HG03280 (cell line): ENCODE results near the gene SUCLA2.
"Not testable (repeated sequence)": the region's sequence is repeated elsewhere in the genome, so short reads cannot be mapped to it uniquely, and the experiment has no call there.

Experiments
- ATAC-seq: cut with Tn5 transposase; IDR thresholded peaks from one replicate; pipeline ENCODE4 v1.9.1; 2021; ENCODE audit warnings: mild to moderate bottlenecking, moderate library complexity; ENCODE audit not compliant: unreplicated experiment

Gene SUCLA2

DNA sequence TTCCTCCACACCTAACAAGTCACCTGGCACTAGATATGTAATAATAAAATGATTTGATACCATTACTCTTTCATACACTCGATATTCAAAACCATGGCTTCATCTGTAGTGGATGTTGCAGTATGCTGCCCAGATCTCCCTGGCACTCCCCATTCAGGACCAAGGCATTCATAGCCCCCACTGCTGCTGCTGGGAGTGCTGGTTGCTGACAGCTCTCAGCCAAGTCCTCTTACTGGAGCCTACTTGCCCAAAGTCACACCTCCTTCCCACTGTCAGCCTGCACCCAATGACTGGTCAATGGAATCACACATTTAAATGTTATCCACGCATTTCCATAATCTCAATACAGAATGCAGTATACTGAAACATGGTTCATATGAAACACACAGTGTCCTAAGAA, 3.7 kb downstream of the SUCLA2 start:
- no peak for ATAC-seq

DNA sequence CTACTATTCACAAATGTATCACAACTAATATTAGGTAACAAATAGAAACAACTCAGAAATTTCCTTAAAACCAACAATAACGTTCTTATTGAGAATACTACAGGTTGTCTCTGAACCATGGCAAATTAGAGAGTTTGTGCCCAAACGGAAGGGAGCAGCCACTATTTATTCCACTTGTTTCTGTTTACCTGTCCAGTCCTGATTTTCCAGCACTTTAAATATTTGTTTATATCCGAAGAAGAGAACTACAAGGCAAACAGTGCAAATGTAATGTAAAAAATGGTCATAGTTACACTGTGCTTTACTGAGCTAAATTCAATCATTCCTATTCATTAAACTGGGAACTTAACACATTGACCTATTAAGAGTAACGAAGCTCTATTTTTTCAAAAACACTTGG, 9.2 kb downstream of the SUCLA2 start:
- ATAC-seq: no peak

DNA sequence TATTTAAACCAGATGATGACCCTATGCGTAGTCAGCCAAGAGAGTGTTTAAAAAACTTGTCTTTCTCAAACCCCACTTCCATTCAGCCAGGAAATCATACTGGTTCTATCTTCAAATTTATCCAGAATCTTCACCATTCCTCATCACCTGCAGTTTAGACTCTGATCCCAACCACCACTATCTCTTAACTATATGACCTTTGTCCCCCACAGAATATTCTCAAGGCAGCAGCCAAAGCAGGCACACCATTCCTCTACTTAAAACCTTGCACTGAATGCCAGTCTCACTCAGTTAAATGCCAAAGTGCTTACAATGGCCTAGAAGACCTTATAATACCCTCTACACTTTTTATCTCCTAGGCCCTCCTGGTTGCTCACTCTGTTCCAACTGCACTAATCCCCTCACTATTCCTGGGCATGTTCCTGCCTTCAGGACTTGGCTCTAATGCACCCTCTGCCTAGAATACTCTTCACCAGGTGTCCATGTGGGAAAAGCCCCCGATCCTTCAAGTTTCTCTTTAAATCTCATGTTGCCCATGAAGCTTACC, 10.1 kb downstream of the SUCLA2 start:
- ATAC-seq: no peak

DNA sequence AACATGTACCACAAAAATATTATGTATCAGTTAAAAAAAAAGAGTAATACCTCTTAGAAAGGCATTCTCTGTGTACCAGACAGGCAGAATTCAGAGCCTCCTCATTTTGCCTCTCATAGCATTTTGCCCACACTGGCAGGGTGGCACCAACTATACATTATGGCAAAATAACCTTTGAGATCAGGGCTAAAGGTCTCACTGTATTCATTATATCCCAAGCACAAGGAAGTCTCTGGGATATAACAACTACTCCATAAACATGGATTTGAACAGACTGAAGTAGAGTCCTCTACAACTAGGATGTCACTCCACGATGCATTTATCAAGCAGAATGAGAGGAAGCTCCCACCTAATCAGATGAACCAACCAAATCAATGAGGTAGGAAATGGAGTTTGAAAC, 10.6 kb downstream of the SUCLA2 start:
- ATAC-seq: no peak

DNA sequence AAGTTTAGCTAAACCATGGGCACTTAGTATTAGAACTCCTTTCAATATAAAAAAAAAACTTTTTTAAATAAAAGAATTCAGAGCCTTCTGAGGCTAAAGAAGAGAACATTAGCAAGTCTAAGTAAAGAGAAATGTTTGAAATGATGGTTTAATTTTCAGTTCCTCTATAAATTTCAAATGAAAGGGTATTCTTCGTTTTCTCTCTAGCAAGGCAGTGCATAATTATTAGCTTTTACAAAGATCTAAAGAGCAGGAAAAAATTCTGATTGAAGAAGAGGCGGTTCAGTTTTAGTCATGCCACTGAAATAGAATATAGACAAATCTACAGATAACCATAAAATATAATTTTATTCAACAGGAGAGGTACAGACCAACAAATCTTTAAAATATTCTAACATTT, 18.0 kb downstream of the SUCLA2 start:
- ATAC-seq: no peak

DNA sequence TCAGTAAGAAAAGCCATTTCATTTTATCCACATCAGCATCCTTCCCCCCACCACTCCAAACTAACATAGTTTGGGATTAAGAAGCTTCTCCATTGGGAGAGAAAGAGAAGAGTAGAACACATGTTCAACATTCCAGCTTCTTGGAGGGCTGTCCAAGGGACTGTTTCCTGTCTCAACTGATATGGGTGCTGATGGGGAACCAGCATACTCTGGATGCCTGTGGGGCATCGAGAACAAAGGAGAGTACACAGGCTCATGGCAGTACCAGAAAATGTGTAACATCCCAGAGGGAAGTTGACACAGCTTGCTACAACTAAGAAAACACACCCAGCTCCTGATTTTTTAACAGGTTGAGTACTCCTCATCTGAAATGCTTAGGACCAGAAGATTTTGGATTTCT, 24.7 kb downstream of the SUCLA2 start:
- ATAC-seq: no peak

DNA sequence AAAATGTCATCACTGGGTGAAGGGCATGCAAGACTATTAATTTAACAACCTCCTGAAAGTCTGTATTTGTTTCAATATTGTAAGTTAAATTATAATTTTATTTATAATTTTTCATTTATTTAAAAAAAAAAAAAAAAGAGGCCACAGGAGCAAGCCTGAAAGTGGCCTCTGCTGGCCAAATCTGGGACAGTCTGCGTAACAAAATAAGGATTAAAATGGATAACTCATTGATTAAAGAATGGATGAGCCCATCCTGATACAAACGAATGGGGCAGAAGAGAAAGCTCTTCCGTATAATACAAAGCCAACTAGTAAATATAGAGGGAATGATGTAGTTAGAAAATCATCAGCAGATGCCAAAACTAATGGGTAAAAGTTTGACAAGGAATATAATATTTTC, 36.2 kb downstream of the SUCLA2 start:
- no peak for ATAC-seq

DNA sequence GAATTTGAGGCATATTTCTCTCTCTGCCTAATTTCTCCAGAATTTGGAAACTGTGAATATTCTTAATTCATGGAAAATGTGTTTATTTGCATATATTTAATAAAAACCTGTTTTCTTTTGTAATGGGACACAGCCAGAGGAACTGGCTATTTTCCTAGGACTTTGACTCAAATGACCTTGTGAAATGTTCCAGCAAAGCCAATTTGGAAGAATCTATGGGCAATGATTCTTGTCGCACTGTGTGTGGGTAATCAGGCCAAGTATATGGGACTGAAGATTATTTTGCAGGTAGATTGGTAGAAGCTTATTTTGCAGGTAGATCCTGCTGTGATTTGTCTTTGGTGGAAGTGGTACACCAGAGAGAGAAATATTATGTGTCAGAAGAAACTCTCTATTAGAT, 38.8 kb downstream of the SUCLA2 start:
- ATAC-seq: no peak

DNA sequence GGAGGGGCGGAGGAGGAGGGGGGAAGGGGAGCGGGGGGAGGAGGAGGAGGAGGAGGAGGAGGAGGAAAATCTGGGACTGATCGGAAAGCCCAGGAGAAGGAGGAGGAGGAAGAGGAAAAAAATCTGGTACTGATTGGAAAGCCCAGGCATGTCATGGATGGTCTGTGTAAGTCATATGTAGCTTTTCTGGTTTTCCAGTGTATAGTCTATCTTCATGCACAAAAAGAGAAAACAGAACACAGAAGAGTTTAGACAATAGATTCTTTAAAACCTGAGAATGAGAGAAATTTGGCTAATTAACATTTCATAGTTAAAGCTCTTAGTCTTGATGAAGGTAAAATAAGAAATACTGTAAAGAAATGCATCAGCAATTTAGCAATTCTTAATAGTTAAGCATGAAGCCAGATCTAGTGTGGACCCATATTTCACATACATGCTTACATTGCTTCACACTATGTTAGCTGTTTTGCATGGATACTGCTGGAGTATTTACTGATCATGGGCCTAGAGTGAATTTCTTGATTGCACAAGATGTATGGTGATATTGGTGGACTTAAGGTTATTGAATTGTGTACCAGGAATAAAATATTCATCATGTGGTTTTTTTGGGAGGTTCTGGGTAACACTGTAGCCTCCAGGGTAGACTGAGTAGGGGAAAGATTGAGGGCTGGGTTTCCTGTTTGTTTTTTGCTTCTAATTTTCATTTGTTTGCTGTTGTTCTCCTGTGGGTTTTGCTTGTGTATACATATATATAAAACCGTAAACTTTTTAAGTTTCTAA, 41.4 kb downstream of the SUCLA2 start:
- ATAC-seq: no peak

DNA sequence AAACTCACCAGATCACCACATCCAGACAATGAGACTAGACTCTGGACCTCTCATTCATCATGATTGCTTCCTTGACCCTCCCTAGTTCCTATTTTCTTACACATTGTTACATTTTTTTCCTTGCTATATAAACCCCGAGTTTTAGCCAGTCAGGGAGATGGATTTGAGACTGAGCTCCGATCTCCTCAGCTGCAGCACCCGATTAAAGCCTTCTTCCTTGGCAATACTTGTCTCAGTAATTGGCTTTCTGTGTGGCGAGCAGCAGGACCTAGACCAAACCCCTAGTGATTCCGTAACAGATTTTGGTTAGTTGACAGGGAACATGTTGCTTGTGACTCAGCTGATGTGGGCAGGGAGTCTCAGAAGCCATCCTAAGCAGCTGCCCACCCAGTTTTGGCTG, 44.0 kb downstream of the SUCLA2 start:
- ATAC-seq: no peak

DNA sequence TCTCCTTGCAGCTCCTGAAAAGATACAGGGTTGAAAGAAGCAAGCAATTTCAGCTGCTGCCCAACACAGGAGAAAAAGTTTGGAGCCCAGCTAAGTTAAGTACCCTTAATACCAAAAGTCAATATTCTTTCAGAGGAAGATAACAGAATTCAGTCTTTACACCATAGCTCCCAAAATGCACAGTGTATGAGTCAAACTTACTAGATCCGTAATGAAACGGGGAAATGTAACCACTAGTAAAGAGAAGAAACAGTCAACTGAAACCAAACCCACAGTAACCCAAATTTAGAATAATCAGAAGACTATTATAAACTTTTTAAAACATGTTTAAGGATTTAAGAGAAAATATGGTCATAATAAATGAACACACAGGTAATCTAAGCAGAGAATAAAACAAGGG, 45.2 kb downstream of the SUCLA2 start:
- ATAC-seq: no peak

DNA sequence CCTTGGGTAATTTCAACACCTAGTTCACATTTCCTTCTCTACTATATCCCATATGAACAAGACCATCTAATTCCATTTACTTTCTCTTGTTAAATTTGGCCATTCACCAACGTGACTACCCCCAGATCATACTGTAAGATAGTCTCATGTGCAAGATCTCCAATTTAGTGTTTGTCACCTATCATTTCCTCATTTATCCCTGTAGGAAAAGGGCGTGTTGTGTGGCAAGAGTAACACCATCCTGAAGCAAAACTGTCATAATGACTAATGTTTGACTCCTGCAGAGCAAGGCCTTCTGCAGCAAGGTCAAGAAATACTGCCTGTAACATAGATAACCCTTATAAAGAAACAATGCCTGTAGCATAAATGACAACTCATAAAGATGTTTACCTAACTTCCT, 51.3 kb downstream of the SUCLA2 start:
- ATAC-seq: no peak

DNA sequence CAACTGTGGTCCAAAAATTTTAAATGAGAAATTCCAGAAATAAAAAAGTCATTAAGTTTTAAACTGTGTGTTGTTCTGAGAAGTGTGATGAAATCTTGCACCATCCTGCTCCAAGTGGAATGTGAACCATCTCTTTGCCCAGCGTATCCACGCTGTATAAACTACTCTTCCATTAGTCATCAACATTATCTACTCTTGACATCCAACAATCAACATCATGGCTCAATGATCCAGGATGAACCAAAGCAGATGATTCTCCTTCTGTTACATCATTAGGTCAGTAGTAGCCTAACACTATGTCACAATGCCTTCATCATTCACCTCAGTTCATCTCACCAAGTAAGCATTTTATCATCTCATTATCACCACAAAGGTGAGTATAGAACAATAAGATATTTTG, 55.3 kb downstream of the SUCLA2 start:
- no peak for ATAC-seq

DNA sequence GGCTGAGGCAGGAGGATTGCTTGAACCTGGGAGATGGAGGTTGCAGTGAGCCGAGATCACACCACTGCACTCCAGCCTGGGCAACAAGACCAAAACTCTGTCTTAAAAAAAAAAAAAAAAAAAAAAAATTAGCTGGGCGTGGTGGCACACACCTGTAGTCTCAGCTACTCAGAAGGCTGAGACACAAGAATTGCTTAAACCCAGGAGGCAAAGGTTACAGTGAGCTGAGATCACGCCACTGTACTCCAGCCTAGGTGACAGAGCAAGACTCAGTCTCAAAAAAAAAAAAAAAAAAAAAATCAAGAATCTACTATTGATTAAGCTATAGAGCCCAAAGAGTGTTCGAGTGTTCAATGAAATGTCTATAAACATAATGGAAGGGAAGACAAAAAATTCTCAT, 55.9 kb downstream of the SUCLA2 start:
- not testable (repeated sequence) for ATAC-seq

DNA sequence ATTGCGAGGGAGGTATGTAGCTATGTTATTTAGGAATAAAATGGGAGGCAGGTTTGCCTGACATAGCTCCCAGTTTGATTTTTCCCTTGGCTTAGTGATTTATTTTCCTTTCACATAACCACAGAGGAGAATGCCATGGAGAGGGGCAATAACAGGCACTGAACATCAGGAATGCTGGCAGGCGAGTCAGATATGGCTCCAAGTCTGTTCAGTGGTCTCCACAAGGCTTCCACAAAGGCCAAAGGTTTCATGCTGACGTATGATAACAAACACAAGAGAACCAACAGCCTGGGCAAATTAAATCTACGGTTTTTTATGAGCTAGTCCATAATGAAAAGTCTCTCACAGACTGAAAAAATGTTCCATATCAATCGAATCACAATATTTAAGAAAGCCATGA, 66.7 kb downstream of the SUCLA2 start:
- no peak for ATAC-seq

DNA sequence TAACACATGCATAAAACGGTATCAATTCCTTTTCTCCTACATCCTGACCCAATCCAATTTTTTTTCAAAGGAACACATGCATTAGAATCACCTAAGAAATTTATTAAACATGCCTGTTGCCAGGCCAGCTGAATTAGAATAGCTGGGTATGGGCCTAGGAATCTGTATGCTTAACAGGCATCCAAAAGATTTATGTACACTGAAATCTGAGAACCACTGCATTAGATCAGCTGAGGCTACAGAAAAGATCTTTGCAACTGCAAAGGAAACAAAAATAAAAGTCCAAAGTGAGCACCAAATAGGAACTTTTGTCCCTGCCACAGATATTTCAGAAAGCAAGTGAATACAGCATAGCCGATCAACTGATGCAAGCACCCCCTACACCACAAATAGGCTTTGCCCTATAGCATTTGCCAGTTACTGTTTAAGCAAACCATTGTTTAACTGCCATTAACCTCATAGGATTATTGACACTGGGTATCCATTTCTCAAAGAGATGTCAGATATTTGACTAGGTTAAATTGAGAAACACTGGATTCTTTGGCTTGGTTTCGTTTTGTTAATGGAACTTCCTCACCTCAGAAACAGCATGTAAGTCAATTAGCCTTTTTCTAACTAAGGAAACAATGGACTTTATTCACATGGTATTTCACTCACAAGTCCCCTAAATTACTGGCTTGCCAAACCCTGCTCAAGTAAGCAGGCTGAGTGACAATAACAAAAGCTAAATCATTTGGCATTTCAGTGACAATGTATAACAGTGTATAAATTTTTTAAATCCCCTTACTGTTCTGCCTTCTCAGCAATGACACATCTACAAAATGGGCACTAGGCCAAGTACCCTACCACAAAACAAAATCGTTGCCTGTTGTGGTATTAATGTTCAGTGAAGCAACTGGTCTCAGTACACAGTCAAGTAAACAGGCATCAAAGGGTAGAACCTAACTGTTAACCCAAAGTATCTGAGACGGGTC, 67.8 kb downstream of the SUCLA2 start:
- ATAC-seq: no peak

DNA sequence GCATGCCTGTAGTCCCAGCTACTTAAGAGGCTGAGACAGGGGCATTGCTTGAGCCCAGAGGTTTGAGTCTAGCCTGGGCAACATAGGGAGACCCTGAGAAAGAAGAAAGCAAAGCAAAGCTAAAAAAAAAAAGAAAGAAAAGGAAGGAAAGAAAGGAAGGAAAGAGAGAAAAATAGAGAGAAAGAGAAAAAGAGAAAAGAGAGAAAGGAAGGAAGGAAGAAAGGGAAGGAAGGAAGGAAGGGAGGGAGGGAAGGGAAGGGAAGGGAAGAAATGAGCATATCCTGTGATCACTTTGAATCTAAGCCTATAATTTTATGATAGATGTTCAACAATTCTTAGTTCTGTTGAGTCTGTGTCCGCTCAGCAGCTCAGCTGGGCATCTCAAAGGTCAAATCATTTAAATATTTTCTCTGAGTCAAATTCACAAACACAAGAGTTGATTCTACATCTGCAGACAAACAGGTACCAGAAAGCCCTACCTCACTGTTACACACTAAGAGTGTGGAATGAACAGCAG, 70.4 kb downstream of the SUCLA2 start:
- ATAC-seq: no peak

DNA sequence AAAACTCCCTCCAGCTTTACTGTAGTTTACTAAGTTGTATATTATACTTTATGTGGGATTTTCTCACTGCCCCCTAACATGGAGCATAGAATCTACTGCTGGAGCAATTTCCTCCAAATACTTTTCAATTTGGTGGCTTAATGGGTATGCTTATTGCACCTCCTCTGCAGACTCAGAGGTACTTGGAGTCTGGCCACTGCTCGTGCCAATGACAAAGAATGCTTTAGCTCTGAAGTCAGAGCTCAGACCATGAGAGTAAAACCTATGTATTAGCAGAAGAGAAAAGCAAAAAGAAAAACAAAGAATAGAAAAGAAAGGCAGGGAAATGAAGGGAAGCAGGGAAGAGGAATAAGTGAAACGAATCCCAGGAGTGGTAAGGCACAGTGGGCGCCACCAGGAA, 71.9 kb downstream of the SUCLA2 start:
- no peak for ATAC-seq

DNA sequence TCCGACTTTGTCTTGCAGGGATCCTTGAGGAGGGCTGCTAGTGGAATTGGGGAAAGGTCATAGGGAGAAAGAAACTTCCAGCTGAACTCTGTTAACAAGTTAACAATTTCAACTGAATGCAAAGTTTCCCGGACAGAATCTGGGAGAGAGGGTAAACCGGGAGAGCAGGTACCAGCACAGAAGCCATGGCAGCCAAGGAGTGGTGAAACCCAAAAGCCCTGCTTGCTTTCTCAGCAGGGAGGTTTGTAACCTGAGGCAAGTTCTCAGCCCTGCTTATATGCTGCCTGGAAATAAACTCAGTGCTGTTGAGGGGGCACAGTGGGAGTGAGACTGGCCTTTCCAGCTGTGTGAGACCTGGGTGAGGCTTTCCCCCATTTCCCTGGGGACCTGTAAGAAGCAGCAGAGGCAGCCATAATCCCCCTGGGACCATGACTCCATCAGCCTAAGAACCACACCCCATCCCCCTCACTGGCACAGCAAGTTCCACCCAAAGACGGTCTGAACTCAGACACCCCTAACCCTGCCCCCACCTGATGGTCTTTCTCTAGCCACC, 84.0 kb downstream of the SUCLA2 start:
- no peak for ATAC-seq

DNA sequence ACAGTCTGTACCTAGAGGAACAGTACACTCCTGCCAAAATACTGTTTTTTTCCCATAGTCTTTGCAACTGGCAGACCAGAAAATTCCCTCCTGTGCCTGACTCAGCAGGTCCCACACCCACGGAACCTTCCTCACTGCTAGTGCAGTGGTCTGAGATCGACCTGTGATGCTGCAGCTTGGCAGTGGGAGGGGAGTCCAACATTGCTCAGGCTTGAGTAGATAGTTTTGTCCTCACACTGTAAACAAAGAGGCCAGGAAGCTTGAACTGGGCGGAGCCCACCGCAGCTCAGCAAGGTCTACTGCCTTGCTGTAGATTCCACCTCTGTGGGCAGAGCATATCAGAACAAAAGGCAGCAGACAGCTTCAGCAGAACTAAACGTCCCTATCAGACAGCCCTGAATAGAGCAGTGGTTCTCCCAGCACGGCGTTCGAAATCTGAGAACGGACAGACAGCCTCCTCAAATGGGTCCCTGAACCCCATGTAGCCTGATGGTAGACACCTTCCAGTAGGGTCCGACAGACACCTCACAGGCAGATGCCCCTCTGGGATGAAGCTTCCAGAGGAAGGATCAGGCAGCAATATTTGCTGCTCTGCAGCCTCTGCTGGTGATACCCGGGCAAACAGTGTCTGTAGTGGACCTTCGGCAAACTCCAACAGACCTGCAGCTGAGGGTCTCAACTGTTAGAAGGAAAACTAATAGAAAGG, 92.7 kb downstream of the SUCLA2 start:
- no peak for ATAC-seq

DNA sequence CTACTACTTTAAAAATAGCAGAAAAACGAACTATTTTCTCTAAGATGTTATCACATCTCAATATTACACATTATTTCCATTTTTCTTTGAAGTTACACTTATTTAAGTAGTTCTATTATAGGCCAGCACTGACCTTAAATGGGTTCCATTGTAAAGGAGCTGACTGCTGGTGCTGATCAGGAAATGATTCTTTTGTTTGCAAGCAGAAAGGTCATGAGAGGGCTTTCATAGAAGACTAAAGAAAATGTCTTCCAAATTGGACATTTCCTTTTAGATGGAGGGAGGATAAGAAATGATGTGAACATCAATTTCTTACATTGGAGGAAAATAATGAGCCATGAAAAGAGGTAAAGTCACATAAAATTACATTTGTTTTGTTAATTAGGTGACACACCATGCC, 96.2 kb downstream of the SUCLA2 start:
- ATAC-seq: no peak
